GM23338 (cell line): Measurements from ENCODE around the gene CFAP141. TPM values are rescaled to one million over a fixed set of nuclear protein-coding genes. Genes with fewer than 3 reads are reported as not detected.

ENCODE experiments used
- ATAC-seq: fragments of 200-7000 bp; cut with Tn5 transposase; 3 replicates; pipeline ENCODE4 v1.9.1; 2020
- DNase-seq: peaks from one replicate; pipeline ENCODE4 v3.0.0-alpha.2; 2015; ENCODE audit warnings: low spot score
- H2AFZ ChIP-seq: fragments of 200-600 bp; sonication (generic); 2 replicates; pipeline ENCODE4 v1.8.0; 2016; ENCODE audit warnings: antibody characterized with exemption, mild to moderate bottlenecking, moderate library complexity
- H3F3A ChIP-seq: fragments of 200-600 bp; sonication (generic); replicated peaks from 2 replicates; pipeline ENCODE4 v1.8.0; 2017; ENCODE audit warnings: antibody characterized with exemption, mixed run types, low read depth
- H3K27ac ChIP-seq: fragments of 200-600 bp; sonication (generic); 2 replicates; pipeline ENCODE4 v1.6.1; 2016; ENCODE audit warnings: low read depth
- H3K27me3 ChIP-seq: fragments of 200-600 bp; sonication (generic); 2 replicates; pipeline ENCODE4 v1.8.0; 2016; ENCODE audit warnings: mild to moderate bottlenecking, mixed run types, moderate library complexity; ENCODE audit not compliant: insufficient read depth
- H3K36me3 ChIP-seq: fragments of 200-600 bp; sonication (generic); 2 replicates; pipeline ENCODE4 v1.8.0; 2016; ENCODE audit warnings: mild to moderate bottlenecking; ENCODE audit not compliant: insufficient read depth
- H3K4me1 ChIP-seq: fragments of 200-600 bp; sonication (generic); 2 replicates; pipeline ENCODE4 v1.8.0; 2016; ENCODE audit warnings: mild to moderate bottlenecking, moderate library complexity; ENCODE audit not compliant: insufficient read depth
- H3K4me2 ChIP-seq: fragments of 200-600 bp; sonication (generic); 2 replicates; pipeline ENCODE4 v1.7.1; 2017; ENCODE audit warnings: mixed run types
- H3K4me3 ChIP-seq: fragments of 200-600 bp; sonication (generic); 2 replicates; pipeline ENCODE4 v1.6.1; 2016; ENCODE audit warnings: mixed run types
- H3K79me2 ChIP-seq: fragments of 200-600 bp; sonication (generic); replicated peaks from 2 replicates; pipeline ENCODE4 v1.8.0; 2017; ENCODE audit warnings: mild to moderate bottlenecking; ENCODE audit not compliant: insufficient read depth
- H3K9me2 ChIP-seq: fragments of 200-600 bp; sonication (generic); 2 replicates; pipeline ENCODE4 v1.8.0; 2017; ENCODE audit not compliant: insufficient read depth
- H4K20me1 ChIP-seq: fragments of 200-600 bp; sonication (generic); replicated peaks from 2 replicates; pipeline ENCODE4 v1.8.0; 2017; ENCODE audit warnings: mild to moderate bottlenecking; ENCODE audit not compliant: insufficient read depth
- H3K27ac Mint-ChIP-seq: 2 replicates; pipeline ENCODE4 v1.8.0; 2020; ENCODE audit warnings: inconsistent platforms, mild to moderate bottlenecking, moderate library complexity, mixed read lengths
- H3K27me3 Mint-ChIP-seq: 3 replicates; pipeline ENCODE4 v1.8.0; 2022; ENCODE audit warnings: low read depth, mild to moderate bottlenecking, moderate library complexity, mixed read lengths, inconsistent platforms; ENCODE audit not compliant: insufficient read depth, poor library complexity
- H3K36me3 Mint-ChIP-seq: 3 replicates; pipeline ENCODE4 v1.8.0; 2021; ENCODE audit warnings: low read depth, mild to moderate bottlenecking, inconsistent platforms, moderate library complexity, mixed read lengths
- H3K4me1 Mint-ChIP-seq: 3 replicates; pipeline ENCODE4 v1.8.0; 2020; ENCODE audit warnings: mild to moderate bottlenecking, inconsistent platforms, mixed read lengths
- H3K4me3 Mint-ChIP-seq: 3 replicates; pipeline ENCODE4 v1.8.0; 2021; ENCODE audit warnings: moderate library complexity, mild to moderate bottlenecking, inconsistent platforms, mixed read lengths
- H3K9me3 Mint-ChIP-seq: 3 replicates; pipeline ENCODE4 v1.8.0; 2020; ENCODE audit warnings: moderate library complexity, mild to moderate bottlenecking, inconsistent platforms, mixed read lengths
- EZH2 ChIP-seq: fragments of 200-600 bp; sonication (generic); IDR thresholded peaks from one replicate; pipeline ENCODE4 v1.8.0; 2017; ENCODE audit warnings: antibody characterized with exemption, mild to moderate bottlenecking, low read depth; ENCODE audit not compliant: unreplicated experiment
- STAT1 ChIP-seq: IDR thresholded peaks from one replicate; pipeline ENCODE4 v1.6.1; 2016; ENCODE audit warnings: antibody characterized with exemption; ENCODE audit not compliant: unreplicated experiment
- polyA plus RNA-seq: library from polyadenylated mRNA; unstranded; fragments of >200 nt; fragmentation: Nextera tagmentation; extraction: Ambion mirVana; gene quantifications from 2 replicates; pipeline ENCODE4 v1.2.1, GENCODE V29; 2016
- total RNA-seq: library from RNA; depleted of rRNA; stranded (reverse); fragments of >200 nt; shearing (Covaris generic); gene quantifications from 2 replicates; pipeline ENCODE4 v1.2.3, GENCODE V29; 2014
- TF ChIP-seq, protein P1 (sequence below): fragments of 250-450 bp; sonication (Bioruptor Pico); IDR thresholded peaks from 2 replicates; pipeline ENCODE4 v1.5.0; 2020; ENCODE audit warnings: mild to moderate bottlenecking, moderate library complexity
- TF ChIP-seq, protein P2 (sequence below), 2 experiments: fragments of 200-600 bp in 1 of 2; sonication (generic) in 1 of 2; conservative IDR thresholded peaks; 2 replicates each; pipeline versions ENCODE4 v1.5.1 to v1.6.1; 2016 to 2017; ENCODE audit warnings: antibody characterized with exemption in 2 of 2, low read depth in 2 of 2, mild to moderate bottlenecking in 2 of 2, moderate library complexity in 1 of 2

Gene CFAP141
- total and polyA plus RNA-seq, 2 experiments from 2014 or later = not detected

DNA sequence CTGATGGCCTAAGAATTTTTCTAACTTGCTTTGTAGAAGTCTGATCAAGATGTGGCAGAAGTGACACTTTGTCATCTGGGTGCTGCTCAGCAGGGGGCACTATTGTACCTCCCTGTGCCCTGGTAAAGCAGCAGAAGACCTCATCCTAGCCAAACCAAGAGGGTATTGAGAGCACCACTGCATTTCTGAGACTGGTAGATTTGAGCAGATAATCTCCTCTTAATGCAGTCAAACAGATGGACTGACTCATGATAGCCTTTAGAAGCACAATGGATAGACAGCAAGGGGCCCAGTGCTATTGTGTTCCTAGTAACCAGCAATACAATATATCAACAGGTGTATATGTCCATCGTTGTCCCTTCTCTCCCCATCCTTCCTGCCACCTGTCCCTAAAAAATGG, 20.0 kb downstream of the CFAP141 start:
- Histone ChIP-seq H3F3A (peaks cover 12% of the 10 kb centered on the region), H2AFZ (no peak overlapping the region), H3K27ac (peak overlapping the region; percentile 93; the same call in 1 of the 2 replicates), H3K4me3 (peak overlapping the region; percentile 42), H3K9me2 (no peaks in the 10 kb centered on the region), H3K4me2 (peak overlapping the region; percentile 73), H4K20me1 (peaks cover 10% of the 10 kb centered on the region), H3K27me3 (no peaks in the 10 kb centered on the region), H3K79me2 (peaks cover 18% of the 10 kb centered on the region), H3K36me3 (no peaks in the 10 kb centered on the region), H3K4me1 (peaks cover 31% of the 10 kb centered on the region)
- peak overlapping the region; percentile 97 for H3K27ac Mint-ChIP-seq
- TF ChIP-seq, protein P1, sequence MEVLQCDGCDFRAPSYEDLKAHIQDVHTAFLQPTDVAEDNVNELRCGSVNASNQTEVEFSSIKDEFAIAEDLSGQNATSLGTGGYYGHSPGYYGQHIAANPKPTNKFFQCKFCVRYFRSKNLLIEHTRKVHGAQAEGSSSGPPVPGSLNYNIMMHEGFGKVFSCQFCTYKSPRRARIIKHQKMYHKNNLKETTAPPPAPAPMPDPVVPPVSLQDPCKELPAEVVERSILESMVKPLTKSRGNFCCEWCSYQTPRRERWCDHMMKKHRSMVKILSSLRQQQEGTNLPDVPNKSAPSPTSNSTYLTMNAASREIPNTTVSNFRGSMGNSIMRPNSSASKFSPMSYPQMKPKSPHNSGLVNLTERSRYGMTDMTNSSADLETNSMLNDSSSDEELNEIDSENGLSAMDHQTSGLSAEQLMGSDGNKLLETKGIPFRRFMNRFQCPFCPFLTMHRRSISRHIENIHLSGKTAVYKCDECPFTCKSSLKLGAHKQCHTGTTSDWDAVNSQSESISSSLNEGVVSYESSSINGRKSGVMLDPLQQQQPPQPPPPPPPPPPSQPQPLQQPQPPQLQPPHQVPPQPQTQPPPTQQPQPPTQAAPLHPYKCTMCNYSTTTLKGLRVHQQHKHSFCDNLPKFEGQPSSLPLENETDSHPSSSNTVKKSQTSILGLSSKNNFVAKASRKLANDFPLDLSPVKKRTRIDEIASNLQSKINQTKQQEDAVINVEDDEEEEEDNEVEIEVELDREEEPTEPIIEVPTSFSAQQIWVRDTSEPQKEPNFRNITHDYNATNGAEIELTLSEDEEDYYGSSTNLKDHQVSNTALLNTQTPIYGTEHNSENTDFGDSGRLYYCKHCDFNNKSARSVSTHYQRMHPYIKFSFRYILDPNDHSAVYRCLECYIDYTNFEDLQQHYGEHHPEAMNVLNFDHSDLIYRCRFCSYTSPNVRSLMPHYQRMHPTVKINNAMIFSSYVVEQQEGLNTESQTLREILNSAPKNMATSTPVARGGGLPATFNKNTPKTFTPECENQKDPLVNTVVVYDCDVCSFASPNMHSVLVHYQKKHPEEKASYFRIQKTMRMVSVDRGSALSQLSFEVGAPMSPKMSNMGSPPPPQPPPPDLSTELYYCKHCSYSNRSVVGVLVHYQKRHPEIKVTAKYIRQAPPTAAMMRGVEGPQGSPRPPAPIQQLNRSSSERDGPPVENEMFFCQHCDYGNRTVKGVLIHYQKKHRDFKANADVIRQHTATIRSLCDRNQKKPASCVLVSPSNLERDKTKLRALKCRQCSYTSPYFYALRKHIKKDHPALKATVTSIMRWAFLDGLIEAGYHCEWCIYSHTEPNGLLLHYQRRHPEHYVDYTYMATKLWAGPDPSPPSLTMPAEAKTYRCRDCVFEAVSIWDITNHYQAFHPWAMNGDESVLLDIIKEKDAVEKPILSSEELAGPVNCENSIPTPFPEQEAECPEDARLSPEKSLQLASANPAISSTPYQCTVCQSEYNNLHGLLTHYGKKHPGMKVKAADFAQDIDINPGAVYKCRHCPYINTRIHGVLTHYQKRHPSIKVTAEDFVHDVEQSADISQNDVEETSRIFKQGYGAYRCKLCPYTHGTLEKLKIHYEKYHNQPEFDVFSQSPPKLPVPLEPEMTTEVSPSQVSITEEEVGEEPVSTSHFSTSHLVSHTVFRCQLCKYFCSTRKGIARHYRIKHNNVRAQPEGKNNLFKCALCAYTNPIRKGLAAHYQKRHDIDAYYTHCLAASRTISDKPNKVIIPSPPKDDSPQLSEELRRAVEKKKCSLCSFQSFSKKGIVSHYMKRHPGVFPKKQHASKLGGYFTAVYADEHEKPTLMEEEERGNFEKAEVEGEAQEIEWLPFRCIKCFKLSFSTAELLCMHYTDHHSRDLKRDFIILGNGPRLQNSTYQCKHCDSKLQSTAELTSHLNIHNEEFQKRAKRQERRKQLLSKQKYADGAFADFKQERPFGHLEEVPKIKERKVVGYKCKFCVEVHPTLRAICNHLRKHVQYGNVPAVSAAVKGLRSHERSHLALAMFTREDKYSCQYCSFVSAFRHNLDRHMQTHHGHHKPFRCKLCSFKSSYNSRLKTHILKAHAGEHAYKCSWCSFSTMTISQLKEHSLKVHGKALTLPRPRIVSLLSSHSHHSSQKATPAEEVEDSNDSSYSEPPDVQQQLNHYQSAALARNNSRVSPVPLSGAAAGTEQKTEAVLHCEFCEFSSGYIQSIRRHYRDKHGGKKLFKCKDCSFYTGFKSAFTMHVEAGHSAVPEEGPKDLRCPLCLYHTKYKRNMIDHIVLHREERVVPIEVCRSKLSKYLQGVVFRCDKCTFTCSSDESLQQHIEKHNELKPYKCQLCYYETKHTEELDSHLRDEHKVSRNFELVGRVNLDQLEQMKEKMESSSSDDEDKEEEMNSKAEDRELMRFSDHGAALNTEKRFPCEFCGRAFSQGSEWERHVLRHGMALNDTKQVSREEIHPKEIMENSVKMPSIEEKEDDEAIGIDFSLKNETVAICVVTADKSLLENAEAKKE = 0 out of 2 replicates have a peak, but pooled peaks have one; percentile 7
- TF ChIP-seq EZH2 (no peak), STAT1 (no peak)
- TF ChIP-seq, protein P2, sequence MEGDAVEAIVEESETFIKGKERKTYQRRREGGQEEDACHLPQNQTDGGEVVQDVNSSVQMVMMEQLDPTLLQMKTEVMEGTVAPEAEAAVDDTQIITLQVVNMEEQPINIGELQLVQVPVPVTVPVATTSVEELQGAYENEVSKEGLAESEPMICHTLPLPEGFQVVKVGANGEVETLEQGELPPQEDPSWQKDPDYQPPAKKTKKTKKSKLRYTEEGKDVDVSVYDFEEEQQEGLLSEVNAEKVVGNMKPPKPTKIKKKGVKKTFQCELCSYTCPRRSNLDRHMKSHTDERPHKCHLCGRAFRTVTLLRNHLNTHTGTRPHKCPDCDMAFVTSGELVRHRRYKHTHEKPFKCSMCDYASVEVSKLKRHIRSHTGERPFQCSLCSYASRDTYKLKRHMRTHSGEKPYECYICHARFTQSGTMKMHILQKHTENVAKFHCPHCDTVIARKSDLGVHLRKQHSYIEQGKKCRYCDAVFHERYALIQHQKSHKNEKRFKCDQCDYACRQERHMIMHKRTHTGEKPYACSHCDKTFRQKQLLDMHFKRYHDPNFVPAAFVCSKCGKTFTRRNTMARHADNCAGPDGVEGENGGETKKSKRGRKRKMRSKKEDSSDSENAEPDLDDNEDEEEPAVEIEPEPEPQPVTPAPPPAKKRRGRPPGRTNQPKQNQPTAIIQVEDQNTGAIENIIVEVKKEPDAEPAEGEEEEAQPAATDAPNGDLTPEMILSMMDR (conservative IDR thresholded peaks at IDR 0.05; ENCODE audit: low read depth in 2 of 2) = peak; percentile 73 to 92
- peak overlapping the region; percentile 53 for H3K4me3 Mint-ChIP-seq
- H3K36me3 Mint-ChIP-seq = peaks cover 13% of the 10 kb centered on the region; the same call in 2 of the 3 replicates
- peak; percentile 1; the same call in 1 of the 3 replicates for ATAC-seq
- peak; percentile 79 for DNase-seq
- H3K9me3 Mint-ChIP-seq = peaks cover 4% of the 10 kb centered on the region; the same call in 1 of the 3 replicates
- peaks cover 36% of the 10 kb centered on the region for H3K4me1 Mint-ChIP-seq
- peaks cover 7% of the 10 kb centered on the region for H3K27me3 Mint-ChIP-seq
